Activated CD4-positive, alpha-beta T cell treated with anti-CD3 and anti-CD28 coated beads for 36 hours (primary cell): ENCODE data around the gene NBPF4. TPM values are rescaled to one million over a fixed set of nuclear protein-coding genes. Genes with fewer than 3 reads are reported as not detected.
A peak's percentile ranks its signal among the peaks of the same experiment; 100 is the strongest.
"Not testable (repeated sequence)": the region's sequence is repeated elsewhere in the genome, so short reads cannot be mapped to it uniquely, and the experiment has no call there.

ENCODE experiments used
- ATAC-seq: fragments of 200-7000 bp; cut with Tn5 transposase; one replicate; pipeline ENCODE4 v1.10.0; 2021; ENCODE audit warnings: mild to moderate bottlenecking, moderate library complexity
- CTCF ChIA-PET: fragments of 350-600 bp; sonication (Branson Sonifier 250); formaldehyde crosslinking; loops from one replicate; lab custom pipeline; 2021; ENCODE audit warnings: antibody characterized with exemption; lab: Charles Lee
- POLR2A ChIA-PET: fragments of 350-600 bp; sonication (Branson Sonifier 250); formaldehyde crosslinking; loops from one replicate; lab custom pipeline; 2021; ENCODE audit warnings: antibody characterized with exemption, inconsistent platforms; lab: Charles Lee
- DNase-seq: peaks from one replicate; pipeline ENCODE4 v3.0.0-alpha.2; 2020
- H3K27ac Mint-ChIP-seq: one replicate; pipeline ENCODE4 v1.8.0; 2021; ENCODE audit warnings: mixed read lengths
- H3K27me3 Mint-ChIP-seq: one replicate; pipeline ENCODE4 v1.8.0; 2021; ENCODE audit warnings: mixed read lengths
- H3K36me3 Mint-ChIP-seq: one replicate; pipeline ENCODE4 v1.8.0; 2021; ENCODE audit warnings: low read depth, mixed read lengths
- H3K4me1 Mint-ChIP-seq: one replicate; pipeline ENCODE4 v1.8.0; 2021; ENCODE audit warnings: mixed read lengths
- H3K4me3 Mint-ChIP-seq: one replicate; pipeline ENCODE4 v1.8.0; 2021; ENCODE audit warnings: mild to moderate bottlenecking, moderate library complexity, mixed read lengths
- H3K9me3 Mint-ChIP-seq: one replicate; pipeline ENCODE4 v1.8.0; 2021; ENCODE audit warnings: low read depth, mixed read lengths
- intact Hi-C, 2 experiments: fragments of 100-400 bp; cut with DNase I in 1 of 2; cut with micrococcal nuclease in 1 of 2; formaldehyde crosslinking; loops; one replicate each; pipeline versions ENCODE4 v1.14.2 to v1.15.1; 2022 to 2024; cut with DNase I, micrococcal nuclease
- total RNA-seq, 2 experiments: library from RNA; stranded (reverse); gene quantifications; one replicate each; pipeline ENCODE4 v1.2.3, GENCODE V29; 2021

NBPF4 gene
- total RNA-seq, 2 experiments from 2014 or later = 0.21 TPM; not detected in 1

- ChIA-PET POLR2A (no interaction called here), CTCF (interaction anchor here (1.6 kb wide), 1 partner anchor 9 kb away, joined by 3 read pairs; the partner anchor contains the start of gene SLC25A24)
- Mint-ChIP-seq H3K36me3 (no peaks in the 10 kb centered on the region), H3K4me3 (no peak overlapping the region), H3K4me1 (peaks cover 6% of the 10 kb centered on the region), H3K9me3 (no peaks in the 10 kb centered on the region), H3K27ac (no peak overlapping the region), H3K27me3 (peaks cover 21% of the 10 kb centered on the region)
- ATAC-seq (no peak), DNase-seq (no peak)
- intact Hi-C loops = loop anchor here in 1 of 2 experiments (10.0 kb wide), 1 partner anchor 896 kb away; no protein-coding TSS in a partner anchor
Observed at GRCh38 chr1:108208724-108209446, 35.0 kb downstream of the NBPF4 start.

GRCh38 chr1:108203582-108203981 lies 40.3 kb downstream of the NBPF4 start:
- POLR2A ChIA-PET, DNase-seq, H3K4me3 Mint-ChIP-seq, H3K27ac Mint-ChIP-seq, H3K9me3 Mint-ChIP-seq, CTCF ChIA-PET, H3K36me3 Mint-ChIP-seq, ATAC-seq: not testable (repeated sequence)
- H3K4me1 Mint-ChIP-seq = peaks cover 15% of the 10 kb centered on the region
- H3K27me3 Mint-ChIP-seq = peaks cover 11% of the 10 kb centered on the region
- intact Hi-C loops = loop anchor here (5.0 to 10.0 kb wide), 5 partner anchors 309 to 901 kb away; partner anchors contain the start of gene EEIG2 (in 1 of the 2)

GRCh38 chr1:108201687-108202086 lies 42.2 kb downstream of the NBPF4 start:
- H3K4me1 Mint-ChIP-seq = peaks cover 26% of the 10 kb centered on the region
- no peak overlapping the region for H3K27ac Mint-ChIP-seq
- H3K27me3 Mint-ChIP-seq = peaks cover 6% of the 10 kb centered on the region
- intact Hi-C loops = loop anchor here (2.0 to 10.0 kb wide), 6 partner anchors 237 to 903 kb away; partner anchors contain the start of genes EEIG2 (in 1 of the 2) and VAV3 (in 1 of the 2)
- no peak for ATAC-seq
- H3K36me3 Mint-ChIP-seq = peaks cover under 1% of the 10 kb centered on the region
- POLR2A ChIA-PET = interaction anchor here (1.0 kb wide), 1 partner anchor 459 kb away, joined by 4 read pairs; the partner anchor contains the start of gene HENMT1
- peak overlapping the region; percentile 84 for H3K4me3 Mint-ChIP-seq
- CTCF ChIA-PET = interaction anchor here (0.6 kb wide), 1 partner anchor 442 kb away, joined by 3 read pairs; no protein-coding TSS in a partner anchor
- H3K9me3 Mint-ChIP-seq = no peaks in the 10 kb centered on the region
- DNase-seq = no peak

GRCh38 chr1:108200687-108201051 lies 43.2 kb downstream of the NBPF4 start:
- Mint-ChIP-seq H3K36me3 (peaks cover 5% of the 10 kb centered on the region), H3K27me3 (no peaks in the 10 kb centered on the region), H3K4me3 (peak overlapping the region; percentile 84), H3K4me1 (peaks cover 26% of the 10 kb centered on the region), H3K27ac (peak overlapping the region; percentile 73), H3K9me3 (no peaks in the 10 kb centered on the region)
- ChIA-PET CTCF (interaction anchor here (0.5 to 2.1 kb wide), 7 partner anchors 9 to 415 kb away, joined by 3 to 5 read pairs (median 4); no protein-coding TSS in a partner anchor), POLR2A (interaction anchor here (1.0 kb wide), 2 partner anchors 460 to 890 kb away, joined by 3 to 4 read pairs; partner anchors contain the start of genes HENMT1 and TMEM167B)
- intact Hi-C loops = loop anchor here (2.0 to 10.0 kb wide), 6 partner anchors 236 to 904 kb away; partner anchors contain the start of genes EEIG2 (in 1 of the 2) and VAV3 (in 1 of the 2)
- DNase-seq (peak; percentile 66), ATAC-seq (peak; percentile 67)

GRCh38 chr1:108199781-108200686 lies 43.8 kb downstream of the NBPF4 start, which contains the start of gene SLC25A24:
Gene SLC25A24, minus strand, starts transcription at chr1:108200343. Its CDS starts 205 bp downstream, at chr1:108200138.
- CTCF ChIA-PET = interaction anchor here (0.5 to 2.1 kb wide), 8 partner anchors 9 to 414 kb away, joined by 3 to 5 read pairs (median 4); no protein-coding TSS in a partner anchor
- peak within 1 kb of the TSS; percentile 84 for H3K4me3 Mint-ChIP-seq
- H3K36me3 Mint-ChIP-seq = peaks cover 9% of the 10 kb centered on the region
- peak within 1 kb of the TSS; percentile 78 for H3K27ac Mint-ChIP-seq
- ATAC-seq (peak; percentile 97), DNase-seq (peak; percentile 86)
- H3K4me1 Mint-ChIP-seq = peaks cover 26% of the 10 kb centered on the region
- no peaks in the 10 kb centered on the region for H3K9me3 Mint-ChIP-seq
- POLR2A ChIA-PET = interaction anchor here (1.0 kb wide), 1 partner anchor 890 kb away, joined by 3 read pairs; the partner anchor contains the start of gene TMEM167B
- intact Hi-C loops = loop anchor here (2.0 to 10.0 kb wide), 6 partner anchors 235 to 905 kb away; partner anchors contain the start of genes EEIG2 (in 1 of the 2) and VAV3 (in 1 of the 2)
- no peaks in the 10 kb centered on the region for H3K27me3 Mint-ChIP-seq

GRCh38 chr1:108199201-108199691 lies 44.6 kb downstream of the NBPF4 start:
- intact Hi-C loops = no loop called here
- DNase-seq (no peak), ATAC-seq (no peak)
- H3K27ac Mint-ChIP-seq = peak overlapping the region; percentile 78
- peaks cover 26% of the 10 kb centered on the region for H3K4me1 Mint-ChIP-seq
- peak overlapping the region; percentile 84 for H3K4me3 Mint-ChIP-seq
- peaks cover 15% of the 10 kb centered on the region for H3K36me3 Mint-ChIP-seq
- POLR2A ChIA-PET = interaction anchor here (0.6 kb wide), 1 partner anchor 692 kb away, joined by 7 read pairs; no protein-coding TSS in a partner anchor
- H3K9me3 Mint-ChIP-seq = no peaks in the 10 kb centered on the region
- no peaks in the 10 kb centered on the region for H3K27me3 Mint-ChIP-seq
- CTCF ChIA-PET = interaction anchor here (1.1 to 2.1 kb wide), 2 partner anchors 12 to 182 kb away, joined by 3 to 5 read pairs; no protein-coding TSS in a partner anchor

GRCh38 chr1:108194051-108194450 lies 49.8 kb downstream of the NBPF4 start:
- H3K27me3 Mint-ChIP-seq = no peaks in the 10 kb centered on the region
- no peak for DNase-seq
- peaks cover 7% of the 10 kb centered on the region for H3K9me3 Mint-ChIP-seq
- peaks cover 35% of the 10 kb centered on the region for H3K36me3 Mint-ChIP-seq
- ATAC-seq = no peak
- H3K4me1 Mint-ChIP-seq = peaks cover 19% of the 10 kb centered on the region
- ChIA-PET CTCF (no interaction called here), POLR2A (no interaction called here)
- intact Hi-C loops = no loop called here
- H3K4me3 Mint-ChIP-seq = no peak overlapping the region
- H3K27ac Mint-ChIP-seq = no peak overlapping the region

- Mint-ChIP-seq H3K27ac (no peak overlapping the region), H3K9me3 (peaks cover 7% of the 10 kb centered on the region), H3K4me3 (no peak overlapping the region), H3K4me1 (peaks cover 20% of the 10 kb centered on the region), H3K27me3 (no peaks in the 10 kb centered on the region), H3K36me3 (peaks cover 35% of the 10 kb centered on the region)
- ATAC-seq = no peak
- ChIA-PET POLR2A (no interaction called here), CTCF (interaction anchor here (0.6 kb wide), 1 partner anchor 1730 kb away, joined by 3 read pairs; no protein-coding TSS in a partner anchor)
- intact Hi-C loops = no loop called here
- DNase-seq = no peak
Observed at GRCh38 chr1:108193333-108193732, 50.5 kb downstream of the NBPF4 start.

- ATAC-seq = no peak
- ChIA-PET CTCF (no interaction called here), POLR2A (no interaction called here)
- H3K4me1 Mint-ChIP-seq = peaks cover 14% of the 10 kb centered on the region
- intact Hi-C loops = no loop called here
- H3K4me3 Mint-ChIP-seq = no peak overlapping the region
- peaks cover 10% of the 10 kb centered on the region for H3K9me3 Mint-ChIP-seq
- H3K27me3 Mint-ChIP-seq = no peaks in the 10 kb centered on the region
- H3K36me3 Mint-ChIP-seq = peaks cover 39% of the 10 kb centered on the region
- no peak overlapping the region for H3K27ac Mint-ChIP-seq
- DNase-seq = no peak
Observed at GRCh38 chr1:108192581-108192980, 51.3 kb downstream of the NBPF4 start.

- ATAC-seq (no peak), DNase-seq (no peak)
- Mint-ChIP-seq H3K4me3 (no peak overlapping the region), H3K27me3 (no peaks in the 10 kb centered on the region), H3K36me3 (peaks cover 37% of the 10 kb centered on the region), H3K4me1 (peaks cover 12% of the 10 kb centered on the region), H3K9me3 (peaks cover 10% of the 10 kb centered on the region), H3K27ac (no peak overlapping the region)
- POLR2A ChIA-PET = no interaction called here
- CTCF ChIA-PET = no interaction called here
- intact Hi-C loops = no loop called here
Observed at GRCh38 chr1:108190686-108191416, 53.0 kb downstream of the NBPF4 start.
